C4-2B (cell line): ENCODE data around the gene STX8.

ENCODE experiments used
- CTCF ChIP-seq: fragments of 450-650 bp; conservative IDR thresholded peaks from 2 replicates; pipeline ENCODE4 v1.5.1; 2017; ENCODE audit warnings: mild to moderate bottlenecking
- ZFX ChIP-seq: fragments of 450-650 bp; IDR thresholded peaks from 2 replicates; pipeline ENCODE4 v1.6.1; 2017

DNA sequence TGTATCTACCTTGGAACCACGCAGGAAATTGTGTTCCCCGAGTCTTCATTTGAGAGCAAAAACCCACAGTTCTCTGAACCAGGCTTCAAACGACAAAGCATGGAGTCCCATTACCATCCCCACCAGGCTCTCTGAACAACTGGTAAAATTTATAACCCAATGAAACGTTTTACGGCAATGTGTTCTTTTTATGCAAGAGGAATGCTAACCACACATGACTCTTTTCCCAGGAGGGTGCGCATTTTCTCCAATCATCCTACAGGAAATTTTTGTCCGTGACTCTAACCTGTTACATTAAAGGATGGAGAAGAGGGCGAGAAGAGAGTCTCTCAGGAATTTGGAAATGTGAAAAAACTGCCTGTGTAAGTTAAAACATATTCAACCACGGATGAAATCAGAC is 17.8 kb downstream of the STX8 start:
- TF ChIP-seq CTCF (no peak), ZFX (no peak)
